ENCODE measurements around the gene FAM240A.

Gene FAM240A

DNA sequence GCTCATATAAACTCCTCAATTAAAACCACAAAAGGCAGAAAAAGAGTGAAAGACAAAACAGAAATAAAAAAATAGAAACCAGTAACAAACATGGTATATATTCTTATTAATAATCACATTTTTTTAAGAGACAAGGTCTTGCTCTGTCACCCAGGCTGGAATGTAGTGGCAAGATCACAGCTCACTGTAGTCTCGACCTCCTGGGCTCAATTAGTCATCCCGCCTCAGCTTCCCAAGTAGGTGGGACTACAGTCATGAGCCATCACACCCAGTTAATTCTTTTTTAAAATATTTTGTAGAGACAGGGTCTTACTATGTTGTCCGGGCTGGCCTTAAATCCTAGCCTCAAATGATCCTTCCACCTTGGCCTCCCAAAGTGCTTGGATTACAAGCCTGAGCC lies 37.1 kb downstream of the FAM240A start:
- DNase-seq (ENCODE audit: low read depth), result no peak
- in situ Hi-C loops (cut with HindIII; ENCODE audit: low sequenced_read_pairs), result no loop called here
- H3K4me3 ChIP-seq (ENCODE audit: low read depth, low read length), result no peak overlapping the region
- TF ChIP-seq, protein P1, sequence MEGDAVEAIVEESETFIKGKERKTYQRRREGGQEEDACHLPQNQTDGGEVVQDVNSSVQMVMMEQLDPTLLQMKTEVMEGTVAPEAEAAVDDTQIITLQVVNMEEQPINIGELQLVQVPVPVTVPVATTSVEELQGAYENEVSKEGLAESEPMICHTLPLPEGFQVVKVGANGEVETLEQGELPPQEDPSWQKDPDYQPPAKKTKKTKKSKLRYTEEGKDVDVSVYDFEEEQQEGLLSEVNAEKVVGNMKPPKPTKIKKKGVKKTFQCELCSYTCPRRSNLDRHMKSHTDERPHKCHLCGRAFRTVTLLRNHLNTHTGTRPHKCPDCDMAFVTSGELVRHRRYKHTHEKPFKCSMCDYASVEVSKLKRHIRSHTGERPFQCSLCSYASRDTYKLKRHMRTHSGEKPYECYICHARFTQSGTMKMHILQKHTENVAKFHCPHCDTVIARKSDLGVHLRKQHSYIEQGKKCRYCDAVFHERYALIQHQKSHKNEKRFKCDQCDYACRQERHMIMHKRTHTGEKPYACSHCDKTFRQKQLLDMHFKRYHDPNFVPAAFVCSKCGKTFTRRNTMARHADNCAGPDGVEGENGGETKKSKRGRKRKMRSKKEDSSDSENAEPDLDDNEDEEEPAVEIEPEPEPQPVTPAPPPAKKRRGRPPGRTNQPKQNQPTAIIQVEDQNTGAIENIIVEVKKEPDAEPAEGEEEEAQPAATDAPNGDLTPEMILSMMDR (IDR thresholded peaks at IDR 0.05; ENCODE audit: low read depth, low read length, missing control alignments), result no peak

DNA sequence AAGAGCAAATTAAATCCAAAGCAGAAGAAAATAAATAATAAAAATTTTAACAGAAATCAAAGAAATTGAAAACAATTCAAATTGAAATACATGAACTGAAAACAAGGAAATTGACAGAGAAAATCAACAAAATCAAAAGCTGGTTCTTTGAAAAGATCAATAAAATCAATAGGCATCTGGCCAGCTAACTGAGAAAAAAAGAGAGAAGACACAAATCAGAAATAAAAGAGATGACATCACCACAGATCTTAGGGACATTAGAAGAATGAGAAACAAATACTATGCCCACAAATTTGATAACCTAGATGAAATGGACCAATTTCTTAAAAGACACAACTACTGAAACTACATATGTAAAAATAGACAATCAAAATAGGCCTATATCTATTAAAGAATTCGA lies 38.8 kb downstream of the FAM240A start:
- H3K4me3 ChIP-seq (ENCODE audit: low read depth, low read length), result no peak overlapping the region
- TF ChIP-seq, protein P1 (IDR thresholded peaks at IDR 0.05; ENCODE audit: low read depth, low read length, missing control alignments), result no peak
- no peak for DNase-seq (ENCODE audit: low read depth)
- in situ Hi-C loops (cut with HindIII; ENCODE audit: low sequenced_read_pairs), result no loop called here

DNA sequence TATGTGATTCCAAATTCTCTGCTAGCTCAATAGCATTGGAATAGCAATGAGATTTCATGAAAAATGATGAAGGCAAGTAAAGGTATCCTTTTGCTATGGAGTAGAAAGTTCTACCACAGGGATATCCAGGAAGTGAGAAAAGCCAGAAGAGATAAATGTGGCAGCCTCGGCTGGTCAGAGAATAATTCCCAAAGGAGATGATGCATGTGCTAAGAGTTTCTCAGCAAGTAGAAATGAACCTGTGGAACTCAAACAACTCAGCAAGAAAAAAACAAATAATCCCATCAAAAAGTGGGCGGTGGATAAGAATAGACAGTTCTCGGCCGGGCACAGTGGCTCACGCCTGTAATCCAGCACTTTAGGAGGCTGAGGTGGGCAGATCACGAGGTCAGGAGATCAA lies 42.9 kb downstream of the FAM240A start:
- TF ChIP-seq, protein P1 (IDR thresholded peaks at IDR 0.05; ENCODE audit: low read depth, low read length, missing control alignments), result no peak
- in situ Hi-C loops (cut with HindIII; ENCODE audit: low sequenced_read_pairs), result no loop called here
- DNase-seq (ENCODE audit: low read depth), result no peak
- no peak overlapping the region for H3K4me3 ChIP-seq (ENCODE audit: low read depth, low read length)

DNA sequence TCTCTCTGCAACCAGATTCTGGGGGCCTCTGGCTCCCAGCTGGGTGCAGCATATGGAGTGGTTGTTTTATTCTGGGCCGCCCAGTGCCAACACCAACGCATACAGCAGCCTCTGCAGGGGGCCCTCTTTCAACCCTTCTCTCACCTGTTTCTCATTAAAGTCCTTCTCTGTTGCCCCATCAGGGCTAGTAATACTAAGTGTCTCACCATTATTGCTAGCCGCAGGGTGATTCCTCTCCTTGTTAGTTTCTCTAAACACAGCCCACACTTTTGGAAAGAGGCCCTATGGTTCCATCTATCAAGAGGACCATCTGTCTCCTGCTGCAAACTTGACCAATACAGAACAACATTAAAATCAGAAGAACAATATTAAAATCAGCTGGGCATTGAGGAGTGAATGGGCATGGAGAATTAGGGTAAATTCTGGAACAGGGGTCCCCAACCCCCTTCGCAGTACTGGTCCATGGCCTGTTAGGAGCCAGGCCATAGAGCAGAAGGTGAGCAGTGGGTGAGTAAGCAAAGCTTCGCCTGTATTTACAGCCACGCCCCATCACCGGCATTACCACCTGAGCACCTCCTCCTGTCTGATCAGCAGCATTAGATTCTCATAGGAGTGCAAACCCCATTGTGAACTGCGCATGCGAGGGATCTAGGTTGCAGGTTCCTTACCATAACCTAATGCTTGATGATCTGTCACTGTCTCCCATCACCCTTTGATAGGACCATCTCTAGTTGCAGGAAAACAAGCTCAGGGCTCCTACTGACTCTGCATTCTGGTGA lies 44.6 kb downstream of the FAM240A start:
- no peak for DNase-seq (ENCODE audit: low read depth)
- H3K4me3 ChIP-seq (ENCODE audit: low read depth, low read length), result no peak overlapping the region
- in situ Hi-C loops (cut with HindIII; ENCODE audit: low sequenced_read_pairs), result no loop called here
- TF ChIP-seq, protein P1 (IDR thresholded peaks at IDR 0.05; ENCODE audit: low read depth, low read length, missing control alignments), result no peak

DNA sequence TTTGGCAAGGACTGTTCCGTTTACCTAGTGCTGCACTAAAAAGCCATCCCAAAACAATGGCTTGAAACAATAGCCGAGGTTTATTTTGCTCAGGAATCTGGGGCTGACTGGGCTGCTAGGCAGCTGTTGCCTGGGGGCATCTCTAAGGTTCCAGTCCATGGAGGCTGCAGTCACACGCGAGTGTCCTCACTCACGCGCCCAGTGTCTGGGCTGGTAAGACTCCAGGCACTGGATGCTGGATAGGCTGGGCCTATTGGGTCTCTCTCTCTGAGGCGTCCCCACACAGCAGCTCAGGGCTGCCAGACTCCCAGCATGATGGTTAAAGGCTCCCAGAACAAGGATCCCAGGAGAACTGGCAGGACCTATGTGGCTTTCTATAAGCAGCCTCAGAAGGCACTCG lies 47.0 kb downstream of the FAM240A start:
- H3K4me3 ChIP-seq (ENCODE audit: low read depth, low read length), result no peak overlapping the region
- TF ChIP-seq, protein P1 (IDR thresholded peaks at IDR 0.05; ENCODE audit: low read depth, low read length, missing control alignments), result no peak
- DNase-seq (ENCODE audit: low read depth), result no peak
- in situ Hi-C loops (cut with HindIII; ENCODE audit: low sequenced_read_pairs), result no loop called here

DNA sequence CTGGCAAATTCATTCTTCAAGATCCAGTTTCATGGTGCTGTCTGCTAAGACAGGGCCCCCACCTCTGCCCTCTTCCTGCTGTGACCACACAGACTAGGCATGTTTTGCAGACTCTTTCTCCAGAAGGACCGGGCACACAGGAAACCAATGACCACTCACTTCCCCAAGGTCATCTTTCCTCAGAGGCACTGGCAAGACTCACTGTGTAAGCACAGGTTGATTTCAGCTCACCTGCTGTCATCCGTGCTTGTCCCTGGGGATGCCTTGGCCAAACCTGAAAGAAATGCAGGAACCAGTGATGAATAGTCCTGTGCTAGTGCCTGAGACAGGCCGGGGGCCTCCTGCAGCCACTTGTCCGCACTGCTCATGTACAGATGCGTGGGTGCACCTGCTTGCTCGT lies 47.7 kb downstream of the FAM240A start:
- no peak for DNase-seq (ENCODE audit: low read depth)
- no peak overlapping the region for H3K4me3 ChIP-seq (ENCODE audit: low read depth, low read length)
- TF ChIP-seq, protein P1 (IDR thresholded peaks at IDR 0.05; ENCODE audit: low read depth, low read length, missing control alignments), result no peak
- in situ Hi-C loops (cut with HindIII; ENCODE audit: low sequenced_read_pairs), result no loop called here
